ENCODE measurements around the gene ISCA2. TPM values are rescaled to one million over a fixed set of nuclear protein-coding genes. Genes with fewer than 3 reads are reported as not detected.

The ISCA2 gene
- total and polyA plus RNA-seq, 2 donors (not counting 3 experiments of a cell fraction or from before 2014, with no cell fraction given), result 22.6 to 25.7 TPM

DNA sequence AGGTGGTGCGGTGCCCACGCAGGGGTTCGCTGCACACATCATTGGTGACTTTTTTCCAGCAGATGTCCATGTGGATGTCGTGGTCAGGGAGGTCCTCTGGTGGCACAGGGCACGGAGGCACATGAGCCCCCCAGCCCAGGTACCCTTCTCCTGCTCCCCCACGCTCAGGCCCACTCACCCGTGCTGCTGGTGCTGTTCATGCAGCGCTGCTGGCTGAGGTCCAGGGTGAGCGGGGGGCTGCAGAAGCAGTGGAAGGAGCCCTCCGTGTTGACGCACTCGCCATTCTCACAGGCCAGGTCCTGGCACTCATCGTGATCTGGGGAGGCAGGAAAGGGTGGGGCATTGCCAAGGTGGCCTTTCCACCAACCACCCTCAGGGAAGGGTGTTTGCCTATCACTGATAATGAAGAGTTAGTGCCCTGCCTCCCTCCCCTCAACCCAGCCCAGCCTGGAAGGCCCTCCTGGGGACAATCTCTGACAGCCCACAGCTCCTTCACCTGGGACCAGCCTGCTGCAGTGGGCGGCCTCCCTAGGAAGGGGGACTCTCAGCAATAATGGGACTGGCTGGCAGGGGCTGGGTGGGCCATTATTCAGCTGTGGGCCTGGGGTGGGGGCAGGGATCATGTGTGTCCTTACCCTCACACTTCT is 9.8 kb downstream of the ISCA2 start:
- Histone ChIP-seq H2AFZ (ENCODE audit: low read depth, low read length) (no peak overlapping the region), H3K36me3 (ENCODE audit: control insufficient read depth in 2 of 2, extremely low read depth in 1 of 2, insufficient read depth in 2 of 2, low read length in 2 of 2) (peaks cover 37 to 71% of the 10 kb centered on the region in 2 experiments), H3K9ac (replicated peaks; ENCODE audit: extremely low read depth, insufficient read depth, low read length) (no peak overlapping the region), H4K20me1 (replicated peaks; ENCODE audit: control insufficient read depth, extremely low read depth, insufficient read depth, low read length) (no peaks in the 10 kb centered on the region), H3K4me1 (ENCODE audit: control insufficient read depth, extremely low read depth, insufficient read depth, low read length) (no peaks in the 10 kb centered on the region), H3K27me3 (ENCODE audit: control insufficient read depth in 2 of 2, insufficient read depth in 2 of 2, low read length in 2 of 2) (no peaks in the 10 kb centered on the region), H3K9me1 (replicated peaks; ENCODE audit: control insufficient read depth, extremely low read depth, insufficient read depth, low read length) (no peaks in the 10 kb centered on the region), H3K27ac (ENCODE audit: insufficient read depth, low read depth, low read length) (no peak overlapping the region), H3K79me2 (ENCODE audit: control insufficient read depth, insufficient read depth, low read length) (no peaks in the 10 kb centered on the region), H3K9me3 (replicated peaks; ENCODE audit: control insufficient read depth, insufficient read depth, low read length) (no peaks in the 10 kb centered on the region), H3K4me3 (replicated peaks in 1 of 3; ENCODE audit: insufficient read depth in 1 of 3, low read depth in 1 of 3, low read length in 3 of 3) (no peak overlapping the region), H3K4me2 (ENCODE audit: insufficient read depth, low read length) (no peak overlapping the region)
- POLR2A ChIA-PET, result interaction anchor here (1.6 kb wide), 1 partner anchor 8 kb away, joined by 3 read pairs; no protein-coding TSS in a partner anchor
- intact Hi-C loops (cut with micrococcal nuclease) (loop anchor here (5.0 kb wide), 1 partner anchor 299 kb away; no protein-coding TSS in a partner anchor), dilution Hi-C loops (cut with MboI; ENCODE audit: extremely low pct_ligation_motif_present, low sequenced_read_pairs) (no loop called here)
- TF ChIP-seq MYC (IDR thresholded peaks at IDR 0.05; ENCODE audit: low read depth, low read length) (no peak), GATA2 (IDR thresholded peaks at IDR 0.05; ENCODE audit: insufficient read depth, insufficient read length, low read depth, low read length) (no peak), POLR2A (IDR thresholded peaks at IDR 0.05; ENCODE audit: low read depth, low read length) (no peak), JUN (IDR thresholded peaks at IDR 0.05; ENCODE audit: borderline replicate concordance, insufficient read depth, insufficient read length, low read depth) (no peak), CTCF (IDR thresholded peaks at IDR 0.05; ENCODE audit: extremely low read depth in 1 of 2, insufficient read depth in 1 of 2, low read depth in 1 of 2, low read length in 2 of 2) (no peak), EZH2 (IDR thresholded peaks at IDR 0.05; ENCODE audit: borderline replicate concordance, low read depth, low read length, severe bottlenecking) (no peak), FOS (IDR thresholded peaks at IDR 0.05; ENCODE audit: borderline replicate concordance, insufficient read depth, low read length) (no peak), MAX (IDR thresholded peaks at IDR 0.05; ENCODE audit: insufficient read depth, insufficient read length) (no peak), POLR2AphosphoS5 (IDR thresholded peaks at IDR 0.05; ENCODE audit: insufficient read depth, low read depth, low read length) (no peak)
- FAIRE-seq, result no peak
- no TSS peak for BruUV-seq (replicated peaks)
- no peak for DNase-seq (ENCODE audit: low read depth, low spot score)
- CTCF ChIA-PET, result interaction anchor here (1.4 kb wide), 1 partner anchor 105 kb away, joined by 3 read pairs; no protein-coding TSS in a partner anchor
